ENCODE data around the gene LSM2.
"Not testable (repeated sequence)": the region's sequence is repeated elsewhere in the genome, so short reads cannot be mapped to it uniquely, and the experiment has no call there.

The LSM2 gene

DNA sequence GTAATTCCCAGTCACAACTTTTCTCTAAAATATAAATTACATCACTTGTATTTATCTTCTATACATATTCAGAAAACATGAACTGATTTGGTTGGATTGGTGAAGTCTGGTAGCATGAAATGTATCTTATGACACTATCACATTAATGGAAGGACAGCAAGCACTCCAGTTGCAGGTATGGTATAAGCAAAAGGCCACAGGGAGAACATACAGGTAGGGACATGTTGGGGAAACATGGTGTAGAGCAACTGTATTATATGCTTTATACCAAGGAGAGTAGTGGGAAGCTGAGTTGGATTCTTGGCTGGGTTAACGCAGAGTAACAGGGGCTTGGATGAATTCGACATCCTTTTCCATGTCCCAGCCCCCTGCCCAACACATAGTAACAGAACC lies 9.8 kb downstream of the LSM2 start:
- no peak for DNase-seq

GRCh38 chr6:31795616-31796298 lies 11.0 kb downstream of the LSM2 start, which contains the start of gene VARS1:
Gene VARS1, minus strand, starts transcription at chr6:31795752. Its CDS starts 535 bp downstream, at chr6:31795217.
- DNase-seq: peak; percentile 74

DNA sequence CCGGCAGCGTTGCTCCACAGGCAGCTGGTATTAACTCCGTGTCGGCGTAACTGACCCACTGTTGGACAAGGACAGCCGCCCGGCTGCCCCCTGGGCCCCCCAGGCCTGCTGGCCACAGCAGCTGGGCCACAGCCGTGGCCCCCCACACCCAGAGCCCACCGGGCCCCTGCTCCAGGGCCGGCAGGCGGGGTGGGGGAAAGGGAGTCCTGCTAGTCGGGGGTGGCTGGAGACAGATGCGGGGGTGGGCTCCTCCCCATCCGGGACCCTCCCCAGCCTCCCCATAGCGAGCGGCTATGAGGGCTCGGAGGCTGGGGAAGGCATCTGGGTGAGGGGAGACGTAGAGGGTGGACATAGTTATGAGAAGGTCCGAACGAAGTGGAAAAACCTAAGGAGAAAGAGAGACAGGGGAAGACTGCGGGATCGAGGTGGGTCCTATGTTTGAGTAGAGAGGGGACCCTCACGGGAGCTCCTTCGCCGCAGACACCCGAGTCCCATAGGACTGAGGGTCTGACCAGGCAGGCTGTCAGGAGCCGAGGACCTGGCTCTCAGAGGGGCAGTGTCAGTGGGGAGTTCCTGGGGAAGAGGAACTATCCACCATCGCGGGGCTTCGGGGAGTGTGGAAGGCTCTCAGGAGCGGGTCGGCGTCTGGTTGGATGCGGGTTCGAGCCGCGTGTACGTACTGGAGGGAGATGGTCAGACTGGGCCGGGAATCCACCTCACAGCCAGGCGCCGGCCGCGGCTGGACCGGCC lies 11.7 kb downstream of the LSM2 start:
- DNase-seq: no peak

DNA sequence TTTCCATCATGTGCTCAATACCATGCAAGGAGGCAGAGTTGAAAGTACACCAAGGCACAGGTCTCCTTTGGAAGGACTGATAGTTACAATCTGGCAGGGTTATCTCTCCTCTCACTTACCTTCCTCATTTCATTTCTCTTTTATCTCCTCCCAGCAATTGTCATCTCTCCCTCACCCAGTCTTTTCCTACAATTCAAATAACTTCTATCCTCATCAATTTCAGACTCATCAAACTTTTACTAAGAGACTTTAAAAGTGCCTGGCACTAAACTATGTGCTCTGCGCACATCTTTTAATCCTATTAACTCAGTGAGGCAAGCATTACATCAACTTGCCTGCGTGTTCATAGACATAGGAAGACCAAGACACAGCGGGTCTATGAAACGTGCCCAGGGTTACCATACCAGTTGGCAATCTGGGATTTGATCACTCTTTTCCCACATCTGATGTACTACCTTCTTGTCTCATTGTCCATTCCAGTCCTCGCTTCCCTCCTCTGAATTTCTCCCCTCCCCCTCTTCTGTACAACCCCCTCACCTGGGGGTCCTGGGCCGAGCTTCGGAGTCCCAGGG lies 12.4 kb downstream of the LSM2 start:
- no peak for DNase-seq

- DNase-seq: not testable (repeated sequence)
Measured at GRCh38 chr6:31793927-31794245, 12.9 kb downstream of the LSM2 start.

DNA sequence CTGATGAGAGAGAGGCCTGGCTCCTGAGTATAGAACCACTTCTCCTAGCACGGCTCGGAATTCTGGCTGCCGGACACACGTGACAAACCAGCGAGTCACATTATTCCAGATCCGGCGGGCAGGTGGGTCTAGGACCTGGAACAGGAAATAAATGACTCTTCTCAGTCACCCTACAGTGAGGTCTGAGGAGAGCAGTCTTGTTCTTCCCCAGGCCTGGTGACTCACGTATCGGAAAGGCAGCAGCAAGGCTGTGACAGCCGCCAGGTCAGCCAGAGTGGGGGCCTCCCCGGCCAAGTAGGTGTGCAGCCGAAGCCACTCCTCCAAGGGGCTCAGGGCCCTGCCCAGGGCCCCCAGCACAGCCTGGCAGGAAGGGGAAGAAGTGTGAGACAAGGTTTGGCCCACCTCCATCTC lies 14.0 kb downstream of the LSM2 start:
- no peak for DNase-seq

DNA sequence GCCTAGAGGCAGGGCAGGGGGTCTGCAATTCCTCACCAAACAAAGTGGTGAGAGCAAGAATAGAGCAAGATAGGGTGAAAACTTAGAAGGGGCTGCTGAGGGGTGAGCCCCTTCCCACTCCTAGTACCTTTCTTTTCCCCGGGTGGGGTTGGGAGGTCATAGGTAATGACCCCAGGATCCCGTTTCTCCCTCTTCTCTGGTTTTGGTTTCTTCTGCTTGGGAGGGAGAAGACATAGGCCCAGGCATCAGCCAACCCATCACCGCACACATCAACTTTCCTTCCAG lies 14.7 kb downstream of the LSM2 start:
- DNase-seq: no peak

DNA sequence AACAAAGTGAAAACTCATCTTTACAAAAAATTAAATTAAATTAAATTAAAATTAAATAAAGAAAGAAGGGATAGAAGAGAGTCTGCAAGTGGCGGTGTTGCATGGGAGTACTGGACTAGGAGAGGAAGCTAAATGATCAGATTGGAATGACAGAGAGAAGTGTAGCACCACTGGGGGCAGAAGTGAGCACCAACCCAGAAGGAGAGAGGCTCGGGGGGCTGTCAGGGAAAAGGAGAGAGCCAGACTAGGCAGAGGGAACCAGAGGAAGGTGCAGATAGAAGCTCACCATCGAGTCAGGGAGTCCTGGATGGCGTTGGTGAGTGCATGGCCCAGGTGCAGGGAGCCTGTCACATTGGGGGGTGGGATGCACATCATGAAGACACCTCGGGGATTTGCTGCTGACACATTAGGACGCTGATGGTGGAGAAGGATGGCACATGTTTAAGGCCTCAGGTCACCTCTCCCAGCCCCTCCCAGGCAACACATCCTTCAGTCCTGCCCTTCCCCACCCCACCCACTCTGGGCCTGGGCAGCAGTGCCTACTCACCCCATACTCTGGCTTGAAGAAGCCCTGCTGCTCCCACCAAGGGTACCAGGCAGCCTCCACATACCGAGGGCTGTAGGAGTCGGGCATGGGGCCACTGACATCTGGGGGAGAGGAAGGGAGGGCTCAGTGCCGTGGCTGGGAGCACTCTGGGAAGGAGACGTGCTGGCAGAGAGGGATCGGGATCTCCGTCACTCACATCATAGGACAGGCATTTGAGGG lies 15.3 kb downstream of the LSM2 start:
- no peak for DNase-seq

- DNase-seq: no peak
Measured at GRCh38 chr6:31785475-31785874, 21.3 kb downstream of the LSM2 start.

- DNase-seq: no peak
Measured at GRCh38 chr6:31784098-31784925, 22.5 kb downstream of the LSM2 start.

DNA sequence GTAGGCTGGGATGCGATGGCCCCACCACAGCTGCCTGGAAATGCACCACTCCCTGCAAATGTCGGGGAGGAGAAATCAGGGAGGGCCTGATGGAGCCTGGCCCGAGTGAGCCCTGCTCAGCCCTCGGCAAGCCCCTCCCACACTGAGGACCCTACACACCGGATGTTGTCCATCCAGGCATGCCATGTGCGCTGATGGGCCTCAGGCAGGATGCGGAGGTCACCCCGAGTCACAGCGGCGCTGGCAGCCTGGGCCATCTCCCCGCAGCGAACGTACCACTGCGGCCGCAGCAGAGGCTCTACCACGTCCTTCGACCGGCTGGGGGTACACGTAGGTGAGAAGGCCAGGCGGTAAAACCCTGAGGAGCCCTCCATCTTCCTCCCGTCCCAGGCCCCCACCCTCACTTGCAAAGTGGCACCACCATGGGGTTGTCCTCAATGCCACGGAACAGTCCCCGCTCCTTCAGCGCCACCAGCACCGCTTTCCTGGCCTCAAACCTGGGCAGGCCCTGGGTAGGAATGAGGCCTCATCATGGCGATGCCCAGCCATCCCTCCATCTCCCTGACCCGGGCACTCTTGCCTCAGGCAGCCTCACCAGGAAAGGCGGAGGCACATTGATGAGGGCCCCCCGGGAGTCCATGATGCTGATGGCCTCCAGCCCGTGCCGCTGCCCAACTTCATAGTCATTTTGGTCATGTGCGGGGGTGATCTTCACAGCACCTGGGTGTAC lies 24.5 kb downstream of the LSM2 start:
- no peak for DNase-seq

DNA sequence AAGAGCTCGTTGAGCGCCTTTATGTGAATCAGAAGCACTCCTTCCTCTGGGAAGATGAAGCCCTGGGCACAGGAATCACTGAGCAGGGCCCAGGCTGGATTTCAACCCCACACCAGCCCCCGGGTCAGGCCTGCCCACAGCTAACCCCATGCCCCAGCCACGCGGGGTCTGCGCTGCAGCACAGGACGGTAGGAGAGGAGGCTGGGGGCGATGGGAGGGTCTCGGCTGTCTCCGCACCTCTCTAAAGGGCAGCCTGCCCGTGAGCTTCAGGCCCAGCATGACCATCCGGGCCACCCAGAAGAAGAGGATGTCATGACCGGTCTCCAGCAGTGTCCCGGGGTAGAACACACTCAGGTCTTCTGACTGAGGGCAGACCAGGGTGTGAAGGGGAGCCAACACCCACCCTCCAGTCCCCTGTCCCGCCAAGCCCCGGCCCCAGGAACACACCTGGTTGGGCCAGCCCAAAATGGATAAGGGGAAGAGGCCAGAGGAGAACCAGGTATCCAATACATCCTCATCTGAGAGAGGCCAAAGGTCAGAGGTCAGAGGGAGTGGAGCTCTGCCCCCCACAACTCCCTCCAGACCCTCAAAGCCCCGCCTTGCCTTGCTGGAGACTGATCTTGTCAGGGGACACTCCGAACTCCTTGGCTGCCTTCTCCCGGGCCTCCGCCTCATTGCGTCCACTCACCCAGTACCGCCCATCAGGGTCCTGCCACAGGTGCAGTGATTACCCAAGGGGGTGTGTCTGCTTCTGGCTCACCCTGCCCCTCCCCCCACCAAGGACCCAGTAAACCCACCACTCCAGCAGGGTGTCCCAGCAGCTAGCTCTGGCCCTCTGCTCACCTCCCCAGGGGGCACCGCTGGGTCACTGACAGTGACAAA lies 25.3 kb downstream of the LSM2 start:
- DNase-seq: no peak

- no peak for DNase-seq
Measured at GRCh38 chr6:31780507-31781243, 26.1 kb downstream of the LSM2 start.

DNA sequence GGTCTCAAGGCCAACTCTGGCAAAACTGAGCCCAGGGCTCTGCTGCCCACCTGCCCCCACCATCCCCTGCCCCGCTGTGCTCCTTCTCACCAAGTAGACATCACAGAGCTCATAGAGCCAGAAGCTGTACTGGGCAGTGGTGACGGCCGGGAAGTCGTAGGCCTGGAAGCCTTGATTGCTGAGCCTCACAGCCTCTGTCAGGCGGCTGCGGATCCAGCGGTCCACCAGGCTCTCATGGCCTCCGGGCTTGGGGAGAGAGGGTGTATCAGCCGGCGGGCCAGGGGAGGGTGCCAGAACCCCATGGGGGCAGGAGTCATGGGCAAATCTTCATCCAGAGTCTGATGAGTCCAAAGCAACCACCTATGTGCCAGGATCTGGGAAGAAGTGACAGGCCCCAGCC lies 26.9 kb downstream of the LSM2 start:
- no peak for DNase-seq

DNA sequence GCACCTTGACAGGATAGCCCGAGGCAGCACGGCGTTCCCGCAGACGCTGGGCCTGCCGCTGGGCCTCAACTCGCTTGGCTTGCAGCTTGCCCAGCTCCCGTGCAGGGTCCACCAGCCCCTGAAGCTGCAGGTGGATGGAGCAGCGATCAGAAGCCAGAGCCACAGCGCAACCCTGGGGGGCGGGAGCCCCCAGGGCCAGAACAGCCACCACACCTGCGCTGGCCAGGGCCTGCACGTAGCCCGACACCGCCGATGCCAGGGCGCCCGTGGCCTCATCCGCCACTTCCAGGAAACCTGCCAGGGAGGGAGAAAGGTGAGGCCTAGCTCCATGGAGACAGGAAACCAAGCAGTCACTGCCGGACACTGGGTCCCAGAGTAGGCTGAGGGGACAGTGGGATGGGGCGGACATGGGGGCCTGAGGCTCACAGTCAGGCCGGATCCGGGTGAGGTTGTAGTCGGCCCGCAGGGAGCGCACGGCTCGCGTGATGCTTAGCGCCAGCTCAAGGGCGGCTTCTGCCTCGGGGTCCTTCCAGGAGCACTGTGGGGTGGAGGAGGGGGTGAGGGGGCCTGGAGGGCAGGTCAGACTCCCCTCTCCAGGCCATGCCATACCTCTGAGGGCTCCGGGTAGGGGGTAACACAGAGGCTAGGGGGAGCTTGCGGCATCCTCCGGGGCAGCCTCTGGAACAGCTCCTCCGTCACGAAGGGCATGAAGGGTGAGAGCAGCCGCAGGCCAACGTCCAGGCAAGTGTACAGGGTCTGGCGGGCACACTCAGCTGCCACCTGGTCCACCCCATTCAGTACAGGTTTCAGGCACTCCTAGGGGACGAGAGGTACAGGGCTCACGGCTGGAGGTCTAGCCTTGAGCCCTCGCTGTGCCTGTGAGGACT lies 27.5 kb downstream of the LSM2 start:
- no peak for DNase-seq

DNA sequence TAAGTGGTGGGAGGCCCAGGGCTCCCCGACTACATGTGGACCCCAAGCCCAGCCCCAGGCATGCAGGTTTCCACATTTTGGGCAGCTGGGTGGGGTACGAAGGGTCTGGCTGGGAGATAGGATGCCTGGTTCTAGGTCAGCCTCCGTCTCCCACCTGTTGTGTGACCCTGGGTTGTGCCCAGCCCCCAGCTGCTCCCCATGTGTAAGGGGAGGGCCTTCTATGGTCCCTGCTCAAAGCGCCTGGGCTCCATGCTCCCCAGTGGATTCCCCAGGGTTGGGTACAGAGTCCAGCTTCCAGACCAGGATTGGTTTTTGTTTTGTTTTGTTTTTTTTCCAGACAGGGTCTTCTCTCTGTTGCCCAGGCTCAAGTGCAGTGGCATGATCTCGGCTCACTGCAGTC lies 28.6 kb downstream of the LSM2 start:
- no peak for DNase-seq

DNA sequence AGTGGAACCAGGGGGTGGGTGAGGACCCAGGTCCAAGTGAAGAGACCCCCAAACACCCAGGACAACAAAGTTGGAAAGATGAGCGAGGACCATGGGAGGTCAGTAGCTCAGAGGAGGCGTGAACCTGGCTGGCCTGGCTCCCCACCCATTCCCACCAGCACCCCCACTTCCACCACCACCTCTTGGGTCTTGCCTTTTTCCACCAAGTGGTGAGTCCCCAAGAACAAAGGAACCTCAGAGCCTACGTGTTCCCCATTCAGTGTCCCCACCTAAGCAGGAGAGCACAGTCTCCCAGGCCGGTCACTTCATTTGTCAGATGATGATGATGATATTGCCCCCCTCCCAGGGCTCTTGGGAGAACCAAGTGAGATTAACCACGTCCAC lies 29.1 kb downstream of the LSM2 start:
- no peak for DNase-seq

DNA sequence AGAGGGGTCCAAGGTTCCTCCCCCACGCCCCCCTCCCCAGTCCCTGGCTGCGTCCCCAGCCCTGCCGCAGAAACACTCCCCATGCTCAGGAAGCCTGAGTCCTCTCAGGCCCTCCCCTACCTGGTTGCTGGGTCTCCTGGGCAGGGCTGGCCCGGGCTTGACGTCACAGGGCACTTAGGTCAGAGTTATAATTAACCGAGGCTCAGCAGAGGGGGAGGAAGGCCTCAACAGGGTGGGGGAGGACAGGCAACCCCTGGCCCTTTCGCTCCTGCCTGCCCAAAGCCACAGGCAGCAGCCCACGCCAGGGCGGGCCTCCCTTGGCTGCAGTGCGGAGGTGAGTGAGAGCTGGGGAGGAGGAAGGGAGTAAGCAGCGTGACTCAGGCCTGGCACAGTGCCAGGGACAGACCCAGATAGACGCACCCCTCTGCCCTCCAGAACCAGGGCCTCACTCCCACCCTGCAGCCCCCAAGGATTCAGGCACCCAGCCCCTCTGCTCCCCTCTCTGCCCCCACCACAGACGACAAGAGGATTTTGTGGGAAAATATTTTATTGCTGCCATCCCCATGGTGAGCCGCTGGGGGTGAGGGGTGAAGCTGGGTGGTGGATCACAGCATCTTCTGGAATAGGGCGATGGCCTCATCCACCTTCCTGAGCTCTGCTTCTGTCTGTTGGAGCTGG lies 29.6 kb downstream of the LSM2 start, which contains the start of gene VWA7:
Gene VWA7, minus strand, starts transcription at position 340 of the 678 bp plus-strand sequence. CDS start 549 bp downstream, outside the sequence.
- DNase-seq: peak; percentile 53
